Panc1 (cell line): ENCODE data around the gene FAM174A.

ENCODE experiments used
- TCF7L2 ChIP-seq: IDR thresholded peaks from 2 replicates; pipeline ENCODE4 v1.6.1; 2011; ENCODE audit warnings: mild to moderate bottlenecking, low read depth, low read length, inconsistent platforms
- TF ChIP-seq, protein P1 (sequence below), 2 experiments: IDR thresholded peaks; 2 replicates each; pipeline ENCODE4 v1.6.1; 2011 to 2012; ENCODE audit warnings: low read depth in 2 of 2, control low read depth in 1 of 2, low read length in 1 of 2, mild to moderate bottlenecking in 1 of 2, moderate library complexity in 1 of 2; ENCODE audit not compliant: insufficient read depth in 1 of 2
- TF ChIP-seq, protein P2 (sequence below): fragments of 450-650 bp; IDR thresholded peaks from 2 replicates; pipeline ENCODE4 v1.5.1; 2017; ENCODE audit warnings: mild to moderate bottlenecking

DNA sequence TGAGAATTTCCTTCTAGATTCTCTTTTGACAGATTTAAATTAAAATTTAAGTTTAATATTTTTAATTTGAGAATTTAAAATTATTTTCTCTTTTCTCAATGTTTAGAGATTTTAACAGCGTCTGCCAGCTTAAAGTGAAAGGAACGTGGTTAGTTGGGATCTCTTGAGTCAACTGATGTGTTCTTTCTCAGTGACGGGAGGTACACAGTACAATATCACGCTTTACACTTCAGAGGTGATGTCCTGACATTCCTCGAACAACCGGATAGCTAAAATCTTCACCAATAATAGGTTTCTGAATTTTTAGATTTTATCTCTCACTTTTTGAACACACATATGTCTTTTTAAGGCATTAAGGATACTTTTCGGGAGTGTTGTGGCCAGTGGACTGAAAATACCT lies 81.1 kb downstream of the FAM174A start:
- no peak for TF ChIP-seq TCF7L2
- TF ChIP-seq, protein P1, sequence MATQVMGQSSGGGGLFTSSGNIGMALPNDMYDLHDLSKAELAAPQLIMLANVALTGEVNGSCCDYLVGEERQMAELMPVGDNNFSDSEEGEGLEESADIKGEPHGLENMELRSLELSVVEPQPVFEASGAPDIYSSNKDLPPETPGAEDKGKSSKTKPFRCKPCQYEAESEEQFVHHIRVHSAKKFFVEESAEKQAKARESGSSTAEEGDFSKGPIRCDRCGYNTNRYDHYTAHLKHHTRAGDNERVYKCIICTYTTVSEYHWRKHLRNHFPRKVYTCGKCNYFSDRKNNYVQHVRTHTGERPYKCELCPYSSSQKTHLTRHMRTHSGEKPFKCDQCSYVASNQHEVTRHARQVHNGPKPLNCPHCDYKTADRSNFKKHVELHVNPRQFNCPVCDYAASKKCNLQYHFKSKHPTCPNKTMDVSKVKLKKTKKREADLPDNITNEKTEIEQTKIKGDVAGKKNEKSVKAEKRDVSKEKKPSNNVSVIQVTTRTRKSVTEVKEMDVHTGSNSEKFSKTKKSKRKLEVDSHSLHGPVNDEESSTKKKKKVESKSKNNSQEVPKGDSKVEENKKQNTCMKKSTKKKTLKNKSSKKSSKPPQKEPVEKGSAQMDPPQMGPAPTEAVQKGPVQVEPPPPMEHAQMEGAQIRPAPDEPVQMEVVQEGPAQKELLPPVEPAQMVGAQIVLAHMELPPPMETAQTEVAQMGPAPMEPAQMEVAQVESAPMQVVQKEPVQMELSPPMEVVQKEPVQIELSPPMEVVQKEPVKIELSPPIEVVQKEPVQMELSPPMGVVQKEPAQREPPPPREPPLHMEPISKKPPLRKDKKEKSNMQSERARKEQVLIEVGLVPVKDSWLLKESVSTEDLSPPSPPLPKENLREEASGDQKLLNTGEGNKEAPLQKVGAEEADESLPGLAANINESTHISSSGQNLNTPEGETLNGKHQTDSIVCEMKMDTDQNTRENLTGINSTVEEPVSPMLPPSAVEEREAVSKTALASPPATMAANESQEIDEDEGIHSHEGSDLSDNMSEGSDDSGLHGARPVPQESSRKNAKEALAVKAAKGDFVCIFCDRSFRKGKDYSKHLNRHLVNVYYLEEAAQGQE (IDR thresholded peaks at IDR 0.05; ENCODE audit: insufficient read depth in 1 of 2, low read depth in 2 of 2, low read length in 1 of 2), result no peak
- TF ChIP-seq, protein P2, sequence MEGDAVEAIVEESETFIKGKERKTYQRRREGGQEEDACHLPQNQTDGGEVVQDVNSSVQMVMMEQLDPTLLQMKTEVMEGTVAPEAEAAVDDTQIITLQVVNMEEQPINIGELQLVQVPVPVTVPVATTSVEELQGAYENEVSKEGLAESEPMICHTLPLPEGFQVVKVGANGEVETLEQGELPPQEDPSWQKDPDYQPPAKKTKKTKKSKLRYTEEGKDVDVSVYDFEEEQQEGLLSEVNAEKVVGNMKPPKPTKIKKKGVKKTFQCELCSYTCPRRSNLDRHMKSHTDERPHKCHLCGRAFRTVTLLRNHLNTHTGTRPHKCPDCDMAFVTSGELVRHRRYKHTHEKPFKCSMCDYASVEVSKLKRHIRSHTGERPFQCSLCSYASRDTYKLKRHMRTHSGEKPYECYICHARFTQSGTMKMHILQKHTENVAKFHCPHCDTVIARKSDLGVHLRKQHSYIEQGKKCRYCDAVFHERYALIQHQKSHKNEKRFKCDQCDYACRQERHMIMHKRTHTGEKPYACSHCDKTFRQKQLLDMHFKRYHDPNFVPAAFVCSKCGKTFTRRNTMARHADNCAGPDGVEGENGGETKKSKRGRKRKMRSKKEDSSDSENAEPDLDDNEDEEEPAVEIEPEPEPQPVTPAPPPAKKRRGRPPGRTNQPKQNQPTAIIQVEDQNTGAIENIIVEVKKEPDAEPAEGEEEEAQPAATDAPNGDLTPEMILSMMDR, result no peak
